HEK293T (cell line): ENCODE measurements around the gene SRA1.

Experiments
- CTCF ChIA-PET: fragments of 350-600 bp; formaldehyde crosslinking; extraction: SDS; loops from one replicate; lab custom pipeline; 2021; ENCODE audit warnings: antibody characterized with exemption, inconsistent platforms; lab: Yijun Ruan, JAX
- POLR2A ChIA-PET: fragments of 350-600 bp; formaldehyde crosslinking; extraction: SDS; loops from one replicate; lab custom pipeline; 2020; ENCODE audit warnings: antibody characterized with exemption, inconsistent platforms; lab: Yijun Ruan, JAX
- DNase-seq: peaks from one replicate; pipeline ENCODE4 v3.0.0; 2012; ENCODE audit warnings: mixed read lengths; ENCODE audit errors: extremely low spot score
- ARNT ChIP-seq: fragments of 450-650 bp; IDR thresholded peaks from 2 replicates; pipeline ENCODE4 v1.6.1; 2017; ENCODE audit warnings: mild to moderate bottlenecking
- BHLHE40 ChIP-seq: fragments of 450-650 bp; IDR thresholded peaks from 2 replicates; pipeline ENCODE4 v1.6.1; 2016; ENCODE audit warnings: mild to moderate bottlenecking, moderate library complexity, borderline replicate concordance
- CTBP1 ChIP-seq: fragments of 450-650 bp; IDR thresholded peaks from 2 replicates; pipeline ENCODE4 v1.6.1; 2016; ENCODE audit warnings: borderline replicate concordance
- ELF4 ChIP-seq: fragments of 450-650 bp; IDR thresholded peaks from 2 replicates; pipeline ENCODE4 v1.6.1; 2017; ENCODE audit warnings: antibody characterized with exemption
- FOXA1 ChIP-seq: fragments of 450-650 bp; IDR thresholded peaks from 2 replicates; pipeline ENCODE4 v1.6.1; 2016; ENCODE audit warnings: mild to moderate bottlenecking
- FOXK2 ChIP-seq: fragments of 450-650 bp; IDR thresholded peaks from 2 replicates; pipeline ENCODE4 v1.6.1; 2016; ENCODE audit warnings: mild to moderate bottlenecking
- FOXM1 ChIP-seq: fragments of 450-650 bp; IDR thresholded peaks from 2 replicates; pipeline ENCODE4 v1.6.1; 2017; ENCODE audit warnings: mild to moderate bottlenecking, borderline replicate concordance
- HDGF ChIP-seq: fragments of 450-650 bp; IDR thresholded peaks from 2 replicates; pipeline ENCODE4 v1.6.1; 2017; ENCODE audit warnings: antibody characterized with exemption, borderline replicate concordance
- L3MBTL2 ChIP-seq: fragments of 450-650 bp; conservative IDR thresholded peaks from 2 replicates; pipeline ENCODE4 v1.6.1; 2016; ENCODE audit warnings: mild to moderate bottlenecking
- LEF1 ChIP-seq: fragments of 450-650 bp; IDR thresholded peaks from 2 replicates; pipeline ENCODE4 v1.6.1; 2017; ENCODE audit warnings: mild to moderate bottlenecking, borderline replicate concordance
- NFRKB ChIP-seq: fragments of 450-650 bp; IDR thresholded peaks from 2 replicates; pipeline ENCODE4 v1.6.1; 2016; ENCODE audit warnings: mild to moderate bottlenecking, moderate library complexity
- PKNOX1 ChIP-seq: fragments of 450-650 bp; IDR thresholded peaks from 2 replicates; pipeline ENCODE4 v1.6.1; 2016
- SP1 ChIP-seq: fragments of 450-650 bp; IDR thresholded peaks from 2 replicates; pipeline ENCODE4 v1.6.1; 2017
- SUZ12 ChIP-seq: fragments of 450-650 bp; IDR thresholded peaks from 2 replicates; pipeline ENCODE4 v1.6.1; 2016; ENCODE audit warnings: mild to moderate bottlenecking
- TARDBP ChIP-seq: fragments of 450-650 bp; IDR thresholded peaks from 2 replicates; pipeline ENCODE4 v1.6.1; 2016
- ZNF384 ChIP-seq: fragments of 450-650 bp; IDR thresholded peaks from 2 replicates; pipeline ENCODE4 v1.6.1; 2016

Gene SRA1

GRCh38 chr5:140564196-140565023 is 7.1 kb upstream of the SRA1 start, which contains the start of the genes APBB3 and SLC35A4:
TSS of gene APBB3 (minus strand) at chr5:140564598. CDS start at chr5:140564245, 353 bp downstream.
TSS of gene SLC35A4 (plus strand) at chr5:140564828. CDS start at chr5:140567170, 2,342 bp downstream.
- ChIA-PET CTCF (interaction anchor here (0.6 kb wide), 1 partner anchor 192 kb away, joined by 3 read pairs; no protein-coding TSS in a partner anchor), POLR2A (interaction anchor here (0.6 to 2.3 kb wide), 10 partner anchors 9 to 163 kb away, joined by 3 to 13 read pairs (median 3); partner anchors contain the start of genes ANKHD1, EIF4EBP3, HARS1 and HARS2)
- DNase-seq = peak; percentile 94
- TF ChIP-seq FOXM1 = no peak
- no peak for TF ChIP-seq BHLHE40
- no peak for TF ChIP-seq SUZ12
- no peak for TF ChIP-seq HDGF
- no peak for TF ChIP-seq NFRKB
- TF ChIP-seq ZNF384 = no peak
- peak; percentile 100 for TF ChIP-seq TARDBP
- TF ChIP-seq L3MBTL2 = peak; percentile 99
- TF ChIP-seq ARNT = peak; percentile 55; the same call in 1 of the 2 replicates
- peak; percentile 90; the same call in 1 of the 2 replicates for TF ChIP-seq LEF1
- TF ChIP-seq FOXK2 = no peak
- TF ChIP-seq FOXA1 = no peak
- no peak for TF ChIP-seq SP1
- peak; percentile 38; the same call in 1 of the 2 replicates for TF ChIP-seq CTBP1
- TF ChIP-seq ELF4 = peak; percentile 83; the same call in 1 of the 2 replicates

GRCh38 chr5:140563596-140563995 is 6.3 kb upstream of the SRA1 start:
- no peak for DNase-seq
- TF ChIP-seq FOXM1 (no peak), BHLHE40 (no peak), SP1 (no peak), FOXA1 (no peak), L3MBTL2 (no peak), NFRKB (no peak), CTBP1 (no peak), ELF4 (no peak), SUZ12 (no peak), ZNF384 (no peak), LEF1 (no peak), TARDBP (no peak), ARNT (no peak), HDGF (no peak), PKNOX1 (no peak), FOXK2 (no peak)
- CTCF ChIA-PET = interaction anchor here (0.6 kb wide), 1 partner anchor 191 kb away, joined by 3 read pairs; no protein-coding TSS in a partner anchor
- POLR2A ChIA-PET = interaction anchor here (0.6 to 2.3 kb wide), 9 partner anchors 8 to 163 kb away, joined by 3 to 13 read pairs (median 3); partner anchors contain the start of genes ANKHD1, HARS1, HARS2 and IK

- ChIA-PET CTCF (no interaction called here), POLR2A (interaction anchor here (0.8 to 1.2 kb wide), 2 partner anchors 85 to 129 kb away, joined by 4 read pairs; partner anchors contain the start of genes HARS1, HARS2, IK and NDUFA2)
- DNase-seq = no peak
- TF ChIP-seq SUZ12 (no peak), TARDBP (no peak), L3MBTL2 (no peak), FOXA1 (no peak), PKNOX1 (no peak), ARNT (no peak), ZNF384 (no peak), NFRKB (no peak), ELF4 (no peak), CTBP1 (no peak), FOXK2 (no peak), HDGF (no peak), FOXM1 (no peak), BHLHE40 (no peak), LEF1 (no peak), SP1 (no peak)
Observed at GRCh38 chr5:140561753-140562523, 4.7 kb upstream of the SRA1 start.

- ChIA-PET POLR2A (interaction anchor here (1.6 kb wide), 1 partner anchor 87 kb away, joined by 8 read pairs; the partner anchor contains the start of genes IK and NDUFA2), CTCF (no interaction called here)
- DNase-seq = no peak
- TF ChIP-seq ELF4 (no peak), TARDBP (no peak), CTBP1 (no peak), ZNF384 (no peak)
Observed at GRCh38 chr5:140560227-140560626, 3.0 kb upstream of the SRA1 start.

- POLR2A ChIA-PET = interaction anchor here (0.9 to 3.4 kb wide), 5 partner anchors 11 to 156 kb away, joined by 3 to 33 read pairs (median 8); partner anchors contain the start of genes EIF4EBP3, HARS1, HARS2 and IK
- CTCF ChIA-PET = interaction anchor here (0.7 kb wide), 1 partner anchor 186 kb away, joined by 3 read pairs; no protein-coding TSS in a partner anchor
- DNase-seq = no peak
- TF ChIP-seq FOXM1 = no peak
- no peak for TF ChIP-seq CTBP1
- no peak for TF ChIP-seq L3MBTL2
- no peak for TF ChIP-seq NFRKB
- TF ChIP-seq FOXA1 = no peak
- no peak for TF ChIP-seq BHLHE40
- TF ChIP-seq PKNOX1 = no peak
- no peak for TF ChIP-seq ARNT
- TF ChIP-seq SUZ12 = no peak
- TF ChIP-seq TARDBP = no peak
- no peak for TF ChIP-seq HDGF
- no peak for TF ChIP-seq LEF1
Observed at GRCh38 chr5:140558542-140558941, 1.3 kb upstream of the SRA1 start.
